Sciatic nerve (tissue), 2 donors: ENCODE results near the gene GRAMD2B. TPM values are rescaled to one million over a fixed set of nuclear protein-coding genes. Genes with fewer than 3 reads are reported as not detected.
A peak's percentile ranks its signal among the peaks of the same experiment; 100 is the strongest.
"Not testable (repeated sequence)": the region's sequence is repeated elsewhere in the genome, so short reads cannot be mapped to it uniquely, and the experiment has no call there.

ENCODE experiments used
- ATAC-seq: fragments of 200-7000 bp; cut with Tn5 transposase; one replicate; pipeline ENCODE4 v1.9.1; 2020; ENCODE audit warnings: mild to moderate bottlenecking, moderate library complexity
- DNase-seq: peaks from one replicate; pipeline ENCODE4 v3.0.0-alpha.2; 2020; ENCODE audit warnings: low spot score
- intact Hi-C: fragments of 100-400 bp; cut with DNase I; formaldehyde crosslinking; loops from one replicate; pipeline ENCODE4 v1.14.2; 2022
- total RNA-seq: library from RNA; stranded (reverse); fragmentation: NEBNext Ultra II Directional; extraction: Animal tissue kit (Norgen Biotek cat#: 25700); gene quantifications from one replicate; pipeline ENCODE4 v1.2.1, GENCODE V29; 2021
- donor health status: DM: no; HTN: no; CAD: no.
- donor health status: DM: no; HTN: no; CAD: no.

The GRAMD2B gene
- total RNA-seq, 1 donor from 2014 or later = 42.3 TPM

- DNase-seq (no peak), ATAC-seq (no peak)
- intact Hi-C loops = no loop called here
These were observed 20.3 kb upstream of the GRAMD2B start for GRCh38 chr5:126402621-126403555.

- no peak for ATAC-seq
- no peak for DNase-seq
- intact Hi-C loops = no loop called here
These were observed 19.3 kb upstream of the GRAMD2B start for GRCh38 chr5:126403876-126404275.

- intact Hi-C loops = no loop called here
These were observed 12.6 kb upstream of the GRAMD2B start for GRCh38 chr5:126410623-126411022.

GRCh38 chr5:126413856-126414255, 9.4 kb upstream of the GRAMD2B start:
- intact Hi-C loops = no loop called here
- DNase-seq (no peak), ATAC-seq (no peak)

More at GRCh38 chr5:126410623-126411022, 12.6 kb upstream of the GRAMD2B start:
- no peak for ATAC-seq
- DNase-seq = no peak

- ATAC-seq = peak; percentile 97
- no peak for DNase-seq
- intact Hi-C loops = no loop called here
These were observed 8.2 kb upstream of the GRAMD2B start for GRCh38 chr5:126414874-126415502.

DNA sequence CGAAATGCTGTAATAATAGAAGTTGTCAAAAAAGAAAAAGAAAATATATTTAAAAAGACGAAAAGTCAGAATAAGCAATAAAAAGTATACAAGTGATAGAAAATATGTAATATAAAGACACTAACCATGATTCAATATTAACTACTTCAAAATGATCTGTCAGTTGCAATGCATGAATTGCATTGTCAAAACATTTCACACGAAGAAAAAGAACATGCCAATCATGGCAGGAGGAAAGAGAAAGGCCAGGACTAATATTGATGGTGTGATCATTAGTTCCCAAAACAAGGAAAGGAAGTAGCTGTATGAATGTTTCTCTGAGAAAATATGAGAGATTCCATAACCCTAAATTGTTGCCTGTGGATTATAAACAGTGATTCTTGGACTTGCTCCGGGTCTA, 7.4 kb upstream of the GRAMD2B start:
- ATAC-seq (no peak), DNase-seq (no peak)
- intact Hi-C loops = no loop called here

GRCh38 chr5:126416266-126416925, 6.8 kb upstream of the GRAMD2B start:
- intact Hi-C loops = no loop called here
- no peak for DNase-seq
- no peak for ATAC-seq

GRCh38 chr5:126417178-126417577, 6.0 kb upstream of the GRAMD2B start:
- intact Hi-C loops = no loop called here
- no peak for DNase-seq
- no peak for ATAC-seq

DNA sequence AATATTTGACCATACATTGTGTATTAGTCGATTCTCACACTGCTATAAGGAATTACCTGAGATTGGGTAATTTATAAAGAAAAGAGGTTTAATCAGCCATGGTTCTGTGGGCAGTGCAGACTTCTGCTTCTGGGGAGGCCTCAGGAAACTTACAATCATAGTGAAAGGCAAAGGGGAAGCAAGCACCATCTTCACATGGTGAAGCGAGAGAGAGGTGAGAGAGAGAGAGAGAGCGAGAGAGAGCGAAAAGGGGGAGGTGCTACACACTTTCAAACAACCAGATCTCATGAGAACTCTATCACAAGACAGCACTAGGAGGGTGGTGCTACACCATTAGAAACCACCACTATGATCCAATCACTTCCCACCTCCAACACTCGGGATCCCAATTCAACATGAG, 4.1 kb upstream of the GRAMD2B start:
- DNase-seq = no peak
- intact Hi-C loops = no loop called here
- no peak for ATAC-seq

DNA sequence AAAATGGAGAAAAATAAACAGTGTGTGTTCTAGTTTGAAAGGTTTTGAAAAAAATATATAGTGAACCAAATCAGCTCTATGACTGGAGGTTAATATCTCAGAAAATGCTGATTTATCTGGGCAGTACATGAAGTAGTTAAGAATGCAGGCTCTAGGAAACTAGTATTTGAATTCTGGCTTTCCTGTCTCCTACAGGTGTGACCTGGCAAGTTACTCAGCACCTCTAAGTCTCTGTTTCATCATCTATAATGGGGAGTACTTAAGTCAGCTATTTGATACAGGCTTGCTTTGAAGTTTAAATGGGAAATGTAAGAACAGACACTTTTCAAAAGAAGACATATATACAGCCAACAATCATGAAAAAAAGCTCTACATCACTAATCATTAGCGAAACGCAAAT, 5.2 kb downstream of the GRAMD2B start:
- ATAC-seq (no peak), DNase-seq (no peak)
- intact Hi-C loops = no loop called here

DNA sequence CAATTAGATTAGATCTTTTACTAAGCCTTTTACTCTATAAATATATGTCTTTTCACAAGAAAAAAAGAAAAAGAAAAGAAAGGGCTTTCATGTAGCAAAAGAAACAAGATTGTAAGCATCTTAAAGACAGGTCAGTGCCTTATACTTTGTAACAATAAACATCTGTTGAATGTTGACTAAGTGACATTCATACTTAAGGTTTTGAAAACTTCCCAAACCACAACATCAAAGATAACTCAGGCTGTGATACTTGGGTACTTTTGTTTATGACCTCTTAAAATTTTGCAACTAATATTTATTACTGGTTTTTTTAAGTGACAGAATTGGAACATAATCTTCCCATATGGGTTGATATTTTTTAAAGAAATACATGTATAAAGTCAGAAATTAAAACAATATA, 7.4 kb downstream of the GRAMD2B start:
- intact Hi-C loops = no loop called here
- ATAC-seq (no peak), DNase-seq (no peak)

- ATAC-seq = no peak
- DNase-seq = no peak
- intact Hi-C loops = no loop called here
These were observed 10.5 kb downstream of the GRAMD2B start for GRCh38 chr5:126433701-126434100.

DNA sequence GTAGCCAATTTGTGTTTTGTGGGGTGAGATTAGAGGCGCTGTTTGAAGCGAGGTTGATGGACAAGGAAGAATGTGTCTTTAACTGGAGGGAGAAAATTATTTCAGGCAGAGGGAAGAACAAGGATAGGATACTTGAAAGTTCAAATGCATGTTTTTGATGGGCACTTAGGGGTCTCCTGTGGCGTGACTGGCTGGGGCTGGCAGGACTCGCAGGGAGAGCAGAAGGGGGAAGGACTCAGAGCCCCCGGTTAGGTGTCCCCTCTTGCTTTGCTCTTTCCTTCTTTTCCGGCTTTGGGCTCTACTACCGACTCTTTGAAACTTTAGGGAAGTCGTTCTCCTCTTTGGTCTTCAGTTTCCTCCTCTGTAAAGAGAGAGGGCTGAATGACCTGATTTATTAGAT, 12.1 kb downstream of the GRAMD2B start:
- no peak for ATAC-seq

DNA sequence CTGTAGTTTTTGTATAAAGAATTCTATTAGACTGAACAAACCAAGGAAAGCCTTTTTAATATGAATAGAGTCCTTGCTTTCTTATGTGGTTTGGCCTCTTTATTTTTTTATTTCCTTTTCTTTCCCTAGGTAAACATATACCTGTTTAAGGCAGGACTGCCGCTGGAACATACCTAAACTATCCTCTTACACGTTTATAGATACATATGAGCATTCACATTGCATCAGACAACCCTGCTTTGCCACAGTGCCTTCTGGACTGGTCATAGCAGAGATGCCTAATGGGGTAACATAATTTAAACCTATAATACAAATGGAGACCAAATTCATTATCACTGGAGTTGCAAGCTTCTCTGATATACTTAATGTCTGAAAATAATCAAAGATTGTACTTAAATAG, 12.5 kb downstream of the GRAMD2B start:
- no peak for ATAC-seq
- intact Hi-C loops = no loop called here
- DNase-seq = no peak

More for the DNA sequence above, 12.1 kb downstream of the GRAMD2B start:
- intact Hi-C loops = no loop called here
- DNase-seq = no peak

- DNase-seq (no peak), ATAC-seq (no peak)
- intact Hi-C loops = no loop called here
These were observed 14.5 kb downstream of the GRAMD2B start for GRCh38 chr5:126437721-126438120.

DNA sequence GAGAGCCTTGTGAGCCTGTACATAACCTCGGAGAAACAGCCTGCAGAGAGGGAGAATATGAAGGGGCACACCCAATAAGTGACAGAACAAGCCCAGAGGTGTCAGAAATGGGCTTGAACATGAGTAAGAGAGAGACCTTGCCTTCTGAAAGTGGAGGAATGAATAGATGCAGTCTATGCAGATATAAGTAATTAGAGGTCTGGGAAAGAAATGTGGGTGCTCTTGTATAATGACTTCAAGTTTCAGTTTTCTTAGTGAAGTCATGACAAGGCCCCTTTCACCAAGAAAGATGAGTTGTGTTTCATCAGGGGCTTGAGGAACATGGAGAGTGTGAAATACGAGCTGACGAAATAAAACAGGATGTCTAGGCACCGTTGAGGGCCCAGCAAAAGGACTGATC, 15.1 kb downstream of the GRAMD2B start:
- intact Hi-C loops = no loop called here
- DNase-seq = no peak
- ATAC-seq = no peak

GRCh38 chr5:126438868-126439267, 15.7 kb downstream of the GRAMD2B start:
- intact Hi-C loops = no loop called here
- no peak for ATAC-seq
- DNase-seq = no peak

DNA sequence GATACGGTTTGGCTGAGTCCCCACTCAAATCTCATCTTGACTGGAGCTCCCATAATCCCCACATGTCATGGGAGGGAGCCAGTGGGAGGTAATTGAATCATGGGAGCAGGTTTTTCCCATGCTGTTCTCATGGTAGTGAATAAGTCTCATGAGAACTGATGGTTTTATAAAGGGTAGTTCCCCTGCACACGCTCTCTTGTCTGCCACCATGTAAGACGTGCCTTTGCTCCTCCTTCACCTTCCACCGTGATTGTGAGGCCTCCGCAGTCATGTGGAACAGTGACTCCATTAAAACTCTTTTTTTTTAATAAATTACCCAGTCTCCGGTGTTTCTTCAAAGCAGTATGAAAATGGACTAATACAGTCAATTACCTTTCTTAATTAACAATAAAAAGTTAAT, 16.5 kb downstream of the GRAMD2B start:
- DNase-seq, intact Hi-C loops, ATAC-seq: not testable (repeated sequence)

- intact Hi-C loops = no loop called here
- ATAC-seq (no peak), DNase-seq (no peak)
These were observed 18.0 kb downstream of the GRAMD2B start for GRCh38 chr5:126441230-126441629.

GRCh38 chr5:126443374-126443851, 20.2 kb downstream of the GRAMD2B start:
- intact Hi-C loops = no loop called here
- peak; percentile 41 for ATAC-seq
- DNase-seq = no peak
